Activated CD4-positive, alpha-beta T cell treated with anti-CD3 and anti-CD28 coated beads for 4 hours (primary cell): ENCODE results near the gene CNGA4.
"Not testable (repeated sequence)": the region's sequence is repeated elsewhere in the genome, so short reads cannot be mapped to it uniquely, and the experiment has no call there.

Experiments
- DNase-seq, 2 donors: peaks; one replicate each; pipeline ENCODE4 v3.0.0-alpha.2; 2020

The CNGA4 gene

DNA sequence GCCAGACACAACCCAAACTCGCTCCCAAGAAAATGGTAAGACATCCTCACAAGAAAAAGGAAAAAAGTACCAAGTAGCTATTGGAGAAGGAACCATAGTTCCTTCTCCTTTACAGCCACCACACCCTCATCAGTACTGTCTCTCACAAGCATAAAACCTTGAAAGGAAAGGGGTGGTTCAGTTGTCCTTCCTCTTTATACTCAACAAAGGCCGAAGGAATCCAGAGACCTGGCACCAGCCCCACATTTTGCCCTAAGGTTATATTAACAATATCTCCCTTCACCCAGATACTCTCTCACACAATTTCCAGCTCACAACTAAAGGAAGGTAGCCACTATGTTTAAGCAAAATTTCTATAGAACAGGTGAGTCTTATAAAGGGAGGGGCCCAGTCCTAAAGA lies 13.0 kb upstream of the CNGA4 start:
- DNase-seq: no peak

DNA sequence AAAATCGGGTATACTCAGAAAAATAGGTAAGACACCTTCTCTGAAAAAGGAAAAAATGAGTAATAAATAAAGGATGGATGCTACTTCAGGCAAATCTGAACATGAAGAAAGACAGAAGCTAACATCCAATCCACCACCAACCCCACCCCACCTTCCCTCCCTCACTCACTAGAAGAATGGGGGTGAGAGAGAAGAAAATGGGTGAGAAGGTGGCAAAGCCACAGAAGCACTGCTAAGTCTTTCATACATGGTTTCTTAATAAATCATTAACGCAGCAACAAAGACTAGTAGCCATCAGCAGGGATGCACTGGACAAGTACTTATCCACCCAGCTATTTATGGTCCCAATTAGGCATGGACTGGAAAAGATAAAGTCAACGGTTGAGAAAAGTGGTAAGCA lies 10.4 kb upstream of the CNGA4 start:
- no peak for DNase-seq

DNA sequence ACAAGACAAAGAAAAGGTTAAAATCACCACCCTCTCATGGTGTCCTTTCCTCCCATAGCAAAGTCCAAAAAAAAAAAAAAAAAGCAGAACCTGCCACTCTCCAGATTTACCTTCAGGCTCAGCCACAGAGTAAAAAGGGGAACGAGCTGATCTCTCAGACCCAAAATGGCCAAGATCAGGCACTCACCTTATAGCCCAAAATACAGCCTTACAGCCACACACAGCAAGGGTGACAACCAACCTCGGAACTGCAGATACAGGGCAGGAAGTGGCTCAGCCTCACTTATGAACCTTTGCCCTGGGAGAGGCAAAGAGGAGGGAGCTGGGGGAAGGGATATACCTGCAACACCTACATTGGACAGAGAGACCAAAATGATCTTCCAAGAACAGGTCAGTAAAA lies 9.0 kb upstream of the CNGA4 start:
- DNase-seq: no peak

DNA sequence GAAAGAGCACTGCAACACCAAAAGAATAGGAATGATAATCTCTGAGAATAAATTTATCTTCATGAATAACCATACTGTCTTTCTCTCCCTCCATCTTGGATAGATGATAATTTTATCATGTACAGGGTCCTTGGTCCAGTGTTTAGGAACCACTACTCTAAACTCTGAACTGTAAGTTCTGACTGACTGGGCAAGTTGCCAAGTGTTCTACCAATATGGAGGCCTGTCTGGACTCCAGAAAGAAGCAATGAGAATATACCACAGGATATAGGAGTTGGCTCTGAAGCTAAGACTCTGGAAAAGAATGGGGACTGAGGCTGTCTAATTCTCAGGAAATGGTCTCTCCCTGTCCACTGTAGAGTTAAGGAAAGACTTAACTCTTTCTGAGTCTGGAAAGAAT lies 6.0 kb upstream of the CNGA4 start:
- DNase-seq: no peak

DNA sequence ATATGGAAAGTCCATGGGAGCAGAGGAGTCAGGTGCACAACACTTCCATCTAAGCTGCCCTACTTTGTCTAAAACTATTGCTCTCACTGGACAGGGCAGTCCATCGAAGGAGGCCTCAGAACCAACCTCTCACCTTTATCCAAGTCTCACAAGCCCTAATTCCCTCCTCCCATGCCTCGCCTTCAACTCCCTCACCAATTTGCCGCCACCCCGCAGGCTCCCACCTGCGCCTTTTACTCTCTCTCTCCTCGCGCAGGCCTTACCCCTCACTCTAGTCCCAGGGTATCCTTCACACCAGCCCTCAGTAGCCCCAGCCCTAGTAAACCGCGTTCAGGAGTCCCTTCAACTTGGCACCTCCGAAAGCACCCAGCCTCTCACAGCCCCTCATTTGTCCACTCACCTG lies 4.9 kb upstream of the CNGA4 start:
- DNase-seq: no peak

DNA sequence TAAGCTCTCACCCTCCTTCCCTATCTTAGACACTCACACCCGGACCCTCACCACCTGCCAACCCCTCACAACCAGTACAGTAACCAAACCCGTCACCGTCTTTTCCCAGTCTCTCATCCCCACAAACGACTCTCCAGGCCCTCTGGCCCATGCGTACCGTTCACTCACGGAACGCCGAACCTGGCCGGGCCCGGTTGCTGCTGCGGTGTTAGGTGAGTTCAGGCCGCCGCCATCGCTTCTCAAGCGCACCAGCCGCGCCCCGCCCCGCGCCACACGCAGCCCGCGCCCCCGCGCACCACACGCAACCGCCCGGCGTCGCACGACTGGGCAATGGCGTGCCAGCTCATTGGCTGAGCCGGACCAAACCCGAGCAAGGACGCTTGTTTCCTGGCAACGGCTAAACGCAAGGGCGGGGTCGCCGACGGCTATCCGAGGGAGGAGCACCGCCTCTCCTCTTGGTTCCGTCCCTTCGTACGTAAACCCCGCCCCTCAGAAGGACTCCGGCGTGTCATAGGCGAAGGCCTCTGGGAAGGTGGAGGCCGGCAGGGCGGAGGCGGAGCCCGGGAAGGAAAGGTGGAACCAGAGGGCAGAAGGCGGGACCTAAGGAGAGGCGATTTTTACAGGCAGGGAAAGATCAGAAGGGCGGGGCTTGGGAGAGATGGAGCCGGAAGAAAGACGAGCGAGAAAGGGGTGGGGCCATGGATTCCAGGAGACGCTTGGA lies 4.3 kb upstream of the CNGA4 start, which contains the start of gene FHIP1B:
FHIP1B (minus strand) TSS at position 250 of the 721 bp plus-strand sequence. CDS start 10,120 bp downstream, outside the sequence.
- peak; percentile 99 for DNase-seq

DNA sequence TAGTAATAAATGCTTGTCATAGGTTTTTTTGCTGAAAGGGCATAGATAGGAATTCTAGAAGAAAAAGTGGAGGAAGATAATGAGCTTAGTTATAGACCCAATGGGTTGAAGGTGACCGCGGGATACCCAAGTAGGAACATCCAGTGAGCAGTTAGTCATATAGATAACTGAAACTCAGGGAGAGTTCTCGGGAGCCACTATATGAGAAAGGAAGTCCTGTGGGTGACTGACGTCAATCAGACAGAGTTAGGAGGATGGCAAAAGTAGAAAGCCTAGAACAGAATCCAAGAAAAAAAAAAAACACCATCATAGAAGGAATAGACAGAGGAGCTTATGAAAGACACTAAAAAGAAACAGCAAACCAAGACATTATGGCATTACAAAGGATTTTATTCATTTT lies 1.6 kb upstream of the CNGA4 start:
- DNase-seq: no peak

DNA sequence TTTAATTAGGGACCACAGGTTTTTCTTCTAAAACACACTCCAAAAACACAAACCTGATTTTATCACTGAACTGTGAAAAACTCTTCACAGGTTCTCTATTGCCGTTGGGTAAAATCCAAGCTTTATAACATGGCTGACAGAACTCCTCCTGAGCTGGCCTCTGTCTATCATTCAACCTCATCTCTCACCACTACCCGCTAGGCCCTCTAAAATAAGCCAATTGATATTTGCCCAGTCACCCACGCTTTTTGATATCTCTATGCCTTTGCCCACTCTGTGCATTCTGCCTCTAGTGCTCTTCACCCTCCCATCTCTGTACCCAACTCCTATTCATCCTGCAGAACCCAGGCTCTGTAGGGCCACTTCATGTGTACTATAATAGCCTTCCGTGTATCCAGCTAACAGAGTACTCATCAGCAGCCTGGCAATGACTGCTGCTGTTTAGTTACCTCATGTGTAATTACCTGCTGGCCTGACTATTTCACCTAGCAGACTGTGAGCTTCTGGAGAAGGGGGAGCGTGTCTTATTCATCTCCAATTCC lies 1.1 kb upstream of the CNGA4 start:
- DNase-seq: no peak

DNA sequence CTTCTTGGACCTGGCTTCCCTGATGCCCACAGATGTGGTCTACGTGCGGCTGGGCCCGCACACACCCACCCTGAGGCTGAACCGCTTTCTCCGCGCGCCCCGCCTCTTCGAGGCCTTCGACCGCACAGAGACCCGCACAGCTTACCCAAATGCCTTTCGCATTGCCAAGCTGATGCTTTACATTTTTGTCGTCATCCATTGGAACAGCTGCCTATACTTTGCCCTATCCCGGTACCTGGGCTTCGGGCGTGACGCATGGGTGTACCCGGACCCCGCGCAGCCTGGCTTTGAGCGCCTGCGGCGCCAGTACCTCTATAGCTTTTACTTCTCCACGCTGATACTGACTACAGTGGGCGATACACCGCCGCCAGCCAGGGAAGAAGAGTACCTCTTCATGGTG lies 1.2 kb downstream of the CNGA4 start:
- DNase-seq: no peak

DNA sequence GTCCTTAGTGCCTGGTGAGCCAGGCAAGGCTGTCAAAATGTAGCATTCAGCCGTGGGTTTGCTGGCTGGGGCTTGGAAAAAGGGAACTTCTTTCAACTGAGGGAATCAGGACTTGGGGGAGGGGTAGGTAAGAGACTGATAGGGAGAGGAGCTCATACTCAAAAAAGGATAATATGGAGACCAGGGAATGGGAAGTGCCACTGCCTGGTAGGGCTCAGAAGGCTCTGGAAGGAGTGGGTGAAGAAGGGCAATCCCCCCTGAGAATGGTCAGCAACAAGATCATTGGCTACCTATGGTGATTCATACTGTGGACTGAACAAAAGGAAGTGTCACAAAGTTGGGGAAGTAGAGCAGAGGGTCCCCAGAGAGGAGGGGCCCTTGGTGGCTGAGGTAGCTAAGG lies 1.9 kb downstream of the CNGA4 start:
- DNase-seq: no peak

DNA sequence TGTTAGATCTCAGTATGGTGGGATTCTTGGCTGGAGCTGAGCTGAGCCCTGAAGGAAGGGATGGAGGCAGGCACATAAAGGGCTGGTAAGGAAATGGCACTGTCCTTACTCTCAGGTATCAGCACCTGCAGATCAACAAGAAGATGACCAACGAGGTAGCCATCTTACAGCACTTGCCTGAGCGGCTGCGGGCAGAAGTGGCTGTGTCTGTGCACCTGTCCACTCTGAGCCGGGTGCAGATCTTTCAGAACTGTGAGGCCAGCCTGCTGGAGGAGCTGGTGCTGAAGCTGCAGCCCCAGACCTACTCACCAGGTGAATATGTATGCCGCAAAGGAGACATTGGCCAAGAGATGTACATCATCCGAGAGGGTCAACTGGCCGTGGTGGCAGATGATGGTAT lies 2.4 kb downstream of the CNGA4 start:
- no peak for DNase-seq

DNA sequence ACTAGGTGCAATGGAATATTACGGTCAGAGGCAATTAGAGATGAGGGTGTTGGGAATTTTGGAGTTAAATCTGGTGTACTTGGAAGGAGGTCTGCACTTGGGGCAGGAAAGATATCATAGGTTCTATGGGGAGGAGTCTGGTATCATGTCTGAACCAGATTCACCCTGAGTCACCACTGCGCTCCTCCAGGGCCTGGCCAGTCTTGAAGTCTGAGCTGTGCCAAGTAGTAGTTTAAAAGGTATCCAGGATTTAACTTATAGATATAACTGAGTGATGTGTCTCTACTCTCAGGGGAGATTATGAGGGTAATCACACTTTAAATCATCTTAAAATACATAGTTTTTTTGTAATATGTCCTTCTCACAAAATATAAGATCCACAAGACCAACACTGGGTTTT lies 6.6 kb downstream of the CNGA4 start:
- no peak for DNase-seq

DNA sequence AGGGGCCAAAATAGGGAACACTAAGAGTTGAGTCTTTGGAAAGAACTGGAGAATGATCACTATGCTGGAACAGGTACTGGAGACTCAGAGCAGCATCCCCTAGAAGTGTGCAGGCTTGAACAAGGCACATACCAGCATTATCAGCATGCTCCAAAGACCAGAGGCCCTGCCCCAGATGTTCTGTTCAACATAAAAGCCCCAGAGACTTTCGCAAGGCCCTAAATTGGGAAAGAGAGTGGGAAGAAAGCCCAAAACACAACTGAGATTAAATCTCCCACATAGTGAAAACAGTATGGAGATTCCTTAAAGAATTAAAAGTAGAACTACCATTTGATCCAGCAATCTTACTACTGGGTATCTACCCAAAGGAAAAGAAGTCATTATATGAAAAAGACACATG lies 9.4 kb downstream of the CNGA4 start:
- no peak for DNase-seq

DNA sequence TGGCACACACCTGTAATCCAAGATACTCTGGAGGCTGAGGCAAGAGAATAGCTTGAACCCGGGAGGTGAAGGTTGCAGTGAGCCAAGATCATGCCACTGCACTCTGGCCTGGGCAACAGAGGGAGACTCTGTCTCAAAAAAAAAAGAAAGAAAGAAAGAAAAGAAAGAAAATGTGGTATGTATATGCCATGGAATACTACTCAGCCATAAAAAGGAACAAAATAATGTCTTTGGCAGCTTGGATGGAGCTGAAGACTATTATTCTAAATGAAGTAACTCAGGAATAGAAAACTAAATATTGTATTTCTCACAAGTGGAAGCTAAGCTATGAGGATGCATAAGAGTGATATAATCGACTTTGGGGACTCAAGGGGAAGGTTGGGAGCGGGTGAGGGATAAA lies 10.0 kb downstream of the CNGA4 start:
- DNase-seq: not testable (repeated sequence)

DNA sequence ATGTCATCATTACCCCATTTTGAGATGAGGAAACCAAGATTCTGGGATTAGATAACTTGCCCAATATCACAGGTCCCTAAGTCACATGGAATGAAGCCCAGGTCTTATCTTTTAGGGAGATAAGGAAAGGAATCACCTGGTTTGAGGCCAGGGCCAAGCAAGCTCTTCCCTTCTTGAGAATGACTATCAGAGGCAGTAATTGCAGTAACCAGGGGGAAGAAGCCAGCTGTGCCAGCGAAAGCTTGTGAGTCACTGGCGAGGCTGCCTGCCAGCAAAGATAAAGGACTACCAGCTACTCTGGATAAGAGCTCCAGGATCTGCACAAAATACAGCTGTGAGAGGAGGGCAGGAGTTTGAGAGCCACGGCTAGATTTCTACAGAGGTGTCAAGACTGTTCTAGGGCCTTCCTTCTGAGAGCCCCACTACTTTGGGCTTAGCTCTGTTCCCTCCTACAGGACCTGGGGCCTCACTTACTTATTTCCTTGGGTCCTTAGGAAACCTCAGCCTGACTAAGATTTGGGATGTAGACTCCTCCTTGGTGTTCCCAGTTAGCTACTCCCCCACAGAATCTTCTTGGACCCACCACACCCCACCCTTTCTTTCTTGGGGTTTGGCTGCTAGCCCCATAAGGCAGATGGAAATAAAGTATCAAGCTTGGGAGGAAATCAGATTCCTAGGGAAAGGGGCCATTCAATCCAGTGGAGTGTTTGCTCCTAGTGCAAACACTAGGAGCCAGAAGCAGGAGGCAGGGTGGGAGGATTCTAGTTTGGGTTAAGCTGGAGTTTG lies 11.1 kb downstream of the CNGA4 start:
- no peak for DNase-seq

DNA sequence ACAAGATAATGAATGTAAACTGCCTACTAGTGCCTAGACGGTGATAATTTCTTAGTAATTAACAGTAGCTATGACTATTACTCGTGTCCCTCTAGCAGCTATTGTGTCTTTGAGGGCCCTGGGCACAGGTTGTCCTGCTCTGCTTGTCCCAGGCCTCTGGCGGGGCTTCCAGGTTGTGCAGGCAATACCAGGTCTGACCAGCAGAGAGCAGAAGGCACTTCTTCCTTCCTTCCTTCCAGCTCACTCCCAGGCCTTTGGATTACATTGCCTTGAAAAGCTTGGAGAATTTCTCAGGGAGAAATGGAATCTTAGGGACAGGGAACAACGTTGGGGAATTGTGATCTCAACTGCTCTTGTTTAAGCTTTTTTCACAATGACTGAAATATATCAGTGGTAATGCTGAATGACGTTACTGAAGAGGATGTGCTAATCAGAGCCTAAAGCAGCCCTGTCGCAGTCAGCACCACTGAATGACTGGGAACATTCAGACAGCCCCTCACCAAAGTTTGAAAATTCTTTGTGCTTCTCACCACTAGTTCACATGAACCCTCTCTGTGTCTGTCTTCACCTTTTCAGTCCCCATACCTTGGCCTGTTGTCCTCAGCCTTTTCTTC lies 12.3 kb downstream of the CNGA4 start:
- DNase-seq: peak; percentile 27 to 46

DNA sequence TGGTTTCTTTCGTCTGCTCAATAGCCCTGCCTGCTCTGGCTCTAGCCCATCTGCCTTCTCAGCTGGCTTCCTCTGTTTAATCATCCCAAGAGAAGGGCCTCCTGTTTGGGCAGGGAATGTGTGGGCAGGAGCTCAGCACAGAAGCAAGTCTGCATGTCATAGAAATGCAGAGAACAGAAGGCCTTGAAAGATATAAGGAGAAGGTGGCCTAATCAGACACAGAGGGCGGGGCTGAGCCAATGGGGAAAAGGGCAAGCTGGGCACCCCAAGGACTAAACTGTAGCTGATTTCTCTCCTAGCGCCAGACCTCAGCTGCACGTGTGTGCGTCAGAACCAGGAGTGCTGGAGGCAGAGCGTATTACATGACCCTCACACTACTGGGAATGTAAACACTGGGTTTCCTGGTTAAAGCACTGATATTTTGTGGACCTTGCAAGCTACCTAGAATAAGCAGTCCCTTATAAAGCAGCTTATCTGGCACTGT lies 13.1 kb downstream of the CNGA4 start:
- no peak for DNase-seq

DNA sequence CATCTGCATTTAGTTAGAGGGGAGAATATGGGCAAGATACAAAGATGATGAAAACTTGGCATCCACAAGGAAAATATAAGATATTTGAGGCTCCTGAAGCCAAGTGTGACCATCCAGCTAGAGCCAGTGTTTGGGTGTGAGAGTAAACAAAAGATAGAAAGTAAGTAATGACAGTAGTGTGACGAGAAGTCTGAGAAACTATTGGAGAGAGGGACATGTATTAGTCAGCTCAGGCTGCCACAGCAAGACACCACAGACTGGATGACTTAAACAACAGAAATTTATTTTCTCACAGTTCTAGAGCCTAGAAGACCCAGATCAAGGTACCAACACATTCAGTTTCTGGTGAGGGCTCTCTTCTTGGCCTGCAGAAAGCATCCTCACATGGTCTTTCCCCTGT lies 14.3 kb downstream of the CNGA4 start:
- DNase-seq: no peak

DNA sequence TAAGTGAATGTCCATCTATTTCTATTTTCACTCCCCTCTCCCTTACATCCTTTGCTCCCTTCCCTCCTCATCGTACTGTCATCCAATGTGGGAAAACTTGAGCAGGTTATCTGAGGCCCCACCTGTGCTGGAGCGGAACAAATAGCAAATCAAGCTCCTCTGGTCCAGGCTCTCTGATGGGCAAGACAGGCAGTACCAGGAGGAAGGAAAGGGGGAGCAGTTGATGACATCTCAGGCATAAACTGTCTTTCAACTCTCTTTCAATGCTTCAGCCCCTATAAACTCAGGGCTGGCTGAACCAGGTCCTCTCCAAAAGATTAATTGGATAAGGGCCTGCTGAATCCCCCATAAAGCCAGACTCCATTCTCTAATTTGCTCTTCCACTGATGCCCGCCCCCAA lies 19.3 kb downstream of the CNGA4 start:
- DNase-seq: no peak

DNA sequence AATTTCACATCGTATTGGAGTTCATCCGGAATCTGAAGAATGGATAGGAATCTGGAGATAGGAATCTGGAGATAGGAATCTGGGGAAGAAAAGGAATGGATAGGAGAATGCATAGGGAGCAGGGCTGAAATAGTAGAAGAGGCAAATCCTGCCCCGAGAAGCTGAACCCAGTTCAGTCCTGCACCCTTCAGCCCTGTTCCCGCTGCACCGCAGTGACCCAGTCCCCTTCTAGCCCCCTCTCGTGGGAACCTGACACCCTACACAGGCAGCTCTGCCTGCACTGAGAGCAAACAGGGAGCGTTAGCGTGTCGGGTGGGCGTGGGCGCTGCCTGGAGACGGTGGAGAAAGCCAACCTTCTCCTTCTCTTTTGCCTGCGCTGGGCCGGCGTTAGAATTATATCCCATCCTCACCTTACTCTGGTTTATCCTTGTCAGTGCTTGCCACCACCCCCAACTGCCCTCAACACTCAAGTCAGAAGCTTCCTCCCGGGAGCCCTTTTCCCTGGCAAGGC lies 19.7 kb downstream of the CNGA4 start:
- DNase-seq: peak in 1 of 2 donors; percentile 5

DNA sequence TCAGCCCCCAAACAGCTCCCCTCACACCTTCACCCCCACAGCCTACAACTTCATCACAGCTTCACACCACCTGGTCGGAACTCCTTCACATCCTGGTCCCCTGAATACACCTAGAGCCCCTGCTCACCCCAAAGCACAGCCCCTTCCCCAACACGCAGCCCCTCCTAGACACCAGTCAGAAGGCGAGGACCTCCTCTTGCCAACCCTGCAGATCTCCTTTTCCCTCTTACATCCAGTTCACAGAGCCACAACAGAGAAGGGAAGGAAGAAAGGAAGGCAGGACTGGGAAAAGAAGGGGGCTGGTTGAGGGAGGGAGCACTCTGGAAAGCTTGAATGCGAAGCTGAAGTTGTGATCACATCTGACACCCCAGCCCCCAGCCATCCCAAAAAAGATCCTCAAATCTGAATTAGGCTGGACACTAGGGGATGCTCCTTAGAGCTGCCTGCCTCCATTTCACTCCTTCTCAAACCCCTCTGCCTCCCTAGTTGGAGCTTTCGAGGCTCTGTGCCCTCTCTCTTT lies 21.4 kb downstream of the CNGA4 start:
- DNase-seq: no peak

DNA sequence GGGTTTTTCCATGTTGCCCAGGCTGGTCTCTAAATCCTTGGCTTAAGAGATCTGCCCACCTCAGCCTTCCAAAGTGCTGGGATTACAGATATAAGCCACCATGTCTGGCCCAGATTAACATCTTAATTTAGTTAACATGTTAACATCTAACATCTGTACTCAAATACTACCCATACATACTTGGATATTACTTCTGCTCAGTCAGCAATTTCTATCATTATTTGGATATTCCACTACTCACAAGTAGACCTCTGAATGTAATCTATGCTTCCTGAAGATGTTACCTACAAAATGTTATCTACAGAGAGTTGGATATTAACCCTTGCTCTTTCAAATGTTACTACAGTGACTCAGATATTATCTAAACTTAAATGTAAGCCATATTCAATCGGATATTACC lies 24.8 kb downstream of the CNGA4 start:
- no peak for DNase-seq

DNA sequence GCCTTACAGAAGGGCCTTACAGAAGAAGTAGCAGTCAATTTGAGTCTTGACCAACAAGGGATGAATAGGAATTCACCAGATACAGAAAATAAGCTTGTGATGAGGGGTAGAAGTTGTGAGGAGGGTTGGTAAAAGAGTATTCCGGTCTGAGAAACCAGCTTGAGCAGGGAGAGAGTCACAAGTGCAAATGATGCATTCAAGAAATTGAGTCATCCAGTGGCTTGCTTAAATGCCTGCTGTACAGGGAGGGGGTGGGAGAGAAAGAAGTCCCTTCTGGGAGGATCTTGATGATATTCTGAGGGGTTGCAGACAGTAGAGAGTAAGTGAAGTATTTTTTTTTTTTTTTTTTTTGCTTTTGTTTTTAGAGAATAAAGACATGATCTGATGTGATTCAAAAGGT lies 29.9 kb downstream of the CNGA4 start:
- no peak for DNase-seq
